ENCODE measurements around the gene NCK2. TPM values are rescaled to one million over a fixed set of nuclear protein-coding genes. Genes with fewer than 3 reads are reported as not detected.

The NCK2 gene
- total RNA-seq, 2 donors from 2014 or later, result 36.6 to 42.8 TPM

- DNase-seq, result no peak
- no peak overlapping the region for H3K27ac ChIP-seq
- no peaks in the 10 kb centered on the region for H3K36me3 ChIP-seq (replicated peaks in 1 of 2; ENCODE audit: insufficient read depth in 1 of 2, low read depth in 2 of 2)
- no peaks in the 10 kb centered on the region for H3K27me3 ChIP-seq
- 83 to 87% methylated on average over 5 of the region's 5 CpGs for WGBS, 2 donors
- peaks cover 26% of the 10 kb centered on the region for H3K4me1 ChIP-seq
- no peak for ATAC-seq
- intact Hi-C loops (cut with DNase I), result no loop called here
- H3K9me3 ChIP-seq, result peaks cover 0 to 2% (median 0%) of the 10 kb centered on the region in 3 donors
- H3K4me3 ChIP-seq, result no peak overlapping the region
- TF ChIP-seq POLR2A (IDR thresholded peaks at IDR 0.05) (no peak), CTCF (IDR thresholded peaks at IDR 0.05) (no peak)
These were observed 92.4 kb downstream of the NCK2 start for GRCh38 chr2:105836840-105837692.

- no peak for DNase-seq
- TF ChIP-seq CTCF (IDR thresholded peaks at IDR 0.05) (no peak), POLR2A (IDR thresholded peaks at IDR 0.05) (no peak)
- H3K36me3 ChIP-seq (replicated peaks in 1 of 2; ENCODE audit: insufficient read depth in 1 of 2, low read depth in 2 of 2), result no peaks in the 10 kb centered on the region
- intact Hi-C loops (cut with DNase I), result no loop called here
- WGBS, 2 donors, result 74 to 89% methylated on average over 4 of the region's 4 CpGs
- no peaks in the 10 kb centered on the region for H3K27me3 ChIP-seq
- ATAC-seq, result no peak
- peaks cover 36% of the 10 kb centered on the region for H3K4me1 ChIP-seq
- no peak overlapping the region for H3K4me3 ChIP-seq
- H3K9me3 ChIP-seq, result no peaks in the 10 kb centered on the region
- no peak overlapping the region for H3K27ac ChIP-seq
These were observed 95.1 kb downstream of the NCK2 start for GRCh38 chr2:105839793-105840192.

- ATAC-seq, result no peak
- WGBS, 2 donors, result 89 to 96% methylated on average over 4 of the region's 4 CpGs
- no peak for TF ChIP-seq CTCF (IDR thresholded peaks at IDR 0.05)
- no peak for TF ChIP-seq POLR2A (IDR thresholded peaks at IDR 0.05)
- Histone ChIP-seq H3K4me3 (no peak overlapping the region), H3K27ac (no peak overlapping the region), H3K9me3 (no peaks in the 10 kb centered on the region), H3K4me1 (peaks cover 36% of the 10 kb centered on the region), H3K36me3 (replicated peaks in 1 of 2; ENCODE audit: insufficient read depth in 1 of 2, low read depth in 2 of 2) (no peaks in the 10 kb centered on the region), H3K27me3 (no peaks in the 10 kb centered on the region)
- intact Hi-C loops (cut with DNase I), result no loop called here
- no peak for DNase-seq
These were observed 96.2 kb downstream of the NCK2 start for GRCh38 chr2:105840933-105841332.

GRCh38 chr2:105841551-105841950 is 96.8 kb downstream of the NCK2 start:
- intact Hi-C loops (cut with DNase I), result no loop called here
- H3K4me1 ChIP-seq, result peaks cover 36% of the 10 kb centered on the region
- 78 to 79% methylated on average over 2 of the region's 2 CpGs for WGBS, 2 donors
- TF ChIP-seq CTCF (IDR thresholded peaks at IDR 0.05) (no peak), POLR2A (IDR thresholded peaks at IDR 0.05) (no peak)
- H3K4me3 ChIP-seq, result no peak overlapping the region
- DNase-seq, result no peak
- no peaks in the 10 kb centered on the region for H3K36me3 ChIP-seq (replicated peaks in 1 of 2; ENCODE audit: insufficient read depth in 1 of 2, low read depth in 2 of 2)
- no peak for ATAC-seq
- no peaks in the 10 kb centered on the region for H3K27me3 ChIP-seq
- no peaks in the 10 kb centered on the region for H3K9me3 ChIP-seq
- H3K27ac ChIP-seq, result no peak overlapping the region

GRCh38 chr2:105842555-105842954 is 97.8 kb downstream of the NCK2 start:
- H3K27ac ChIP-seq, result no peak overlapping the region
- H3K4me3 ChIP-seq, result no peak overlapping the region
- no peaks in the 10 kb centered on the region for H3K36me3 ChIP-seq (replicated peaks in 1 of 2; ENCODE audit: insufficient read depth in 1 of 2, low read depth in 2 of 2)
- no peak for DNase-seq
- WGBS, 2 donors, result 84 to 97% methylated on average over 4 of the region's 4 CpGs
- intact Hi-C loops (cut with DNase I), result no loop called here
- no peak for TF ChIP-seq CTCF (IDR thresholded peaks at IDR 0.05)
- no peaks in the 10 kb centered on the region for H3K9me3 ChIP-seq
- peaks cover 33% of the 10 kb centered on the region for H3K4me1 ChIP-seq
- ATAC-seq, result no peak
- H3K27me3 ChIP-seq, result no peaks in the 10 kb centered on the region

Data from body of pancreas (tissue), 4 donors.